ENCODE results near the gene IL6R.

IL6R gene

DNA sequence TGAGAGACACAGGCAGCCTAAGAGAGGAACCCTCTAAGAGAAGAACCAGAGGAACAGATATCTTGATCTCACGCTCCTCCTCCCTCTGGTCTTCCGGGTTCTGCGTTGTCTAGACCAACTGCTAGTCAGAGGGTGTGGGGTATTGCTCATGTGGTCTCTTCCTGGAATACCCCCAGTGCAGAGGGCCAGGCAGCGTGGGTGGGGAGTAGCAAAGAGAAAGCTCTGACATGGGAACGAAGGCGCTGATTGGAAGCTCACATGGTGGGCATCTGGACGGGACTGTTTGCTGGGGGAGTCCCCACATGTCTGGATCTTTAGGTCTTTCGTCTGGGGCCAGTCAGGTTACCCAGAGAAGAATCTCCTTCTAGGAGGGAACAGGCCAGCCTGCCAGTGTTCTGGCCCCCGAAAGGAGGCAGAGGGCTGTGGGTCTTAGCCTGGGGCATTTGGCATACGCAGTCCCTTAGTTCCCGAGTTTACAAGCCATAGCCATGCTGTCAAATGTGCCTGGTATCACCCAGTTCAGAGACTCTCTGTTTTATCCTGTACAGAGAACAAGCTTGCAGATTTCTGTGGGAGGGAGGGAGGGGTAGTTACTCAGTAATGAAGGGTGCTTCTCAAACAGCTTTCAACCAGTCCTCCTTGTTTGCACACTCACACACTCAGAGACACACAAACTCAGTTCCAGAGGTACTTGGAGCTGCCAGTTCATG lies 18.3 kb upstream of the IL6R start:
- H3K4me3 ChIP-seq: no peak overlapping the region
- no peaks in the 10 kb centered on the region for H3K4me1 ChIP-seq
- H3K27ac ChIP-seq: no peak overlapping the region
- no peaks in the 10 kb centered on the region for H3K36me3 ChIP-seq
- no peak for TF ChIP-seq Cebpa-rat (IDR thresholded peaks at IDR 0.05)
- no peaks in the 10 kb centered on the region for H3K27me3 ChIP-seq
- no peak overlapping the region for H3K4me2 ChIP-seq
- H3K9ac ChIP-seq: no peak overlapping the region
- no peaks in the 10 kb centered on the region for H3K9me3 ChIP-seq
- no peaks in the 10 kb centered on the region for H4K20me1 ChIP-seq

DNA sequence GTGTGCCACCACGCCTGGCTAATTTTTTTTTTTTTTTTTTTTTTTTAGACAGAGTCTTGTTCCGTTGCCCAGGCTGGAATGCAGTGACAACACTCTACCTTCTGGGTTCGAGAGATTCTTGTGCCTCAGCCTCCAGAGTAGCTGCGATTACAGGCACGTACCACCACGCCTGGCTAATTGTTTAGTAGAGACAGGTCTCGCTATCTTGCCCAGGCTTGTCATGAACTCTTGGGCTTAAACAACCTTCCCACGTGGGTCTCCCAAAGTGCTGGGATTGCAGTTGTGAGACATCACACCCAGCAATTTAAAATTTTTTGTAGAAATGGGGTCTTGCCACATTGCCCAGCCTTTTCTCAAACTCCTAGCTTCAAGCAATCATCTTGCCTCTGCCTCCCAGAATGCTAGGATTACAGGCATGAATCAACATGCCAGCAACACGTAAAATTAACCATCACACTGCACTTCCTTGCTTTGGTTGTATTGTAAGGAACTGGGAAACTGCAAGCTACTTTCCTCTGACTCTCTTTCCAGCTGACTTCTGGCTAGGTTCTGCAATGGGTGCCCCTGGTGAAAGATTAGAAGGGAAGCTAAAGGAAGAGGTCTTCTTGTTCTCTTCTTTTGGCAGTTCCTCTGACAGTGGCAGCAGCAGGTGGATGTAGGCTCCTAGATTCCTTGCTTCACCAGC lies 13.9 kb upstream of the IL6R start:
- Histone ChIP-seq H3K27me3 (no peaks in the 10 kb centered on the region), H3K4me3 (no peak overlapping the region), H3K27ac (no peak overlapping the region), H3K4me2 (no peak overlapping the region), H4K20me1 (no peaks in the 10 kb centered on the region), H3K9ac (no peak overlapping the region), H3K4me1 (no peaks in the 10 kb centered on the region), H3K9me3 (peaks cover 8% of the 10 kb centered on the region; the same call in 1 of the 2 replicates), H3K36me3 (no peaks in the 10 kb centered on the region)
- no peak for TF ChIP-seq Cebpa-rat (IDR thresholded peaks at IDR 0.05)

DNA sequence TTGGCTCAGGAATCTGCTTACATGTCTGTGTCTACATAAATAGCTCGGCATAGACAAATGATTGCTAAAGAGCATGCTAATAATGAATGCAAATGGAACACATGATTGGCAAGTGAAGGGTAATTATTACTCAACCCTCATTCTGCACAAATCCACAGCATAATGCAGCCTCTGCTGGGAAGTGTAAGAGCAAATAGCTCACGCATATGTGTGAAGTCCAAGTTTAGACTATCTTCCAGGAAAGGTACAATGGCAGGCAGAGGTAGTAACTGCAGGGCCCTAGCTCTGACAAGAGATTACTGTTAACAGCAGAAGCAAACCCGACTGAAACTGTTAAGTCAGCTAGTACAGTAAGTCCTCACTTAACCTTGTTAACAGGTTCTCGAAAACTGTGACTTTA lies 7.0 kb upstream of the IL6R start:
- Histone ChIP-seq H3K27me3 (no peaks in the 10 kb centered on the region), H3K27ac (no peak overlapping the region), H3K4me3 (no peak overlapping the region), H3K4me2 (no peak overlapping the region), H3K9me3 (peaks cover 8% of the 10 kb centered on the region; the same call in 1 of the 2 replicates), H3K9ac (no peak overlapping the region), H3K36me3 (no peaks in the 10 kb centered on the region), H3K4me1 (peaks cover 18% of the 10 kb centered on the region), H4K20me1 (no peaks in the 10 kb centered on the region)
- no peak for TF ChIP-seq Cebpa-rat (IDR thresholded peaks at IDR 0.05)

DNA sequence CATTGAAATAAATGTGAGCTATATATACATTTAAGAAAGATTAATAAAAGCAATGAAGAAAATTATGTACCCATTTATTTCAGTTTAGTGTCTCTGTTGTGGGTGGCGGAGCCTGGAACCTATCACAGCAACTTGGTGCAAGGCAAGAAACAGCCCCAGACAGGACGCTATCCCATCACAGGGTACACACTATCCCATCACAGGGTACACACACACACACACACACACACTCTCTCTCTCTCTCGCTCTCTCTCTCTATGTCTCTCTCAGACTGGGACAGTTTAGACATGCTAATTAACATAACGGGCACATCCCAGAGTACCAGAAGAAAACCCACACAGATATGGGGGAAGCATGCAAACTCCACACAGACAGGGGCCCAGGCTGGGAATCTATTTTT lies 6.5 kb upstream of the IL6R start:
- peaks cover 24% of the 10 kb centered on the region for H3K4me1 ChIP-seq
- H3K9ac ChIP-seq: no peak overlapping the region
- H4K20me1 ChIP-seq: no peaks in the 10 kb centered on the region
- H3K4me2 ChIP-seq: no peak overlapping the region
- no peaks in the 10 kb centered on the region for H3K27me3 ChIP-seq
- no peak overlapping the region for H3K4me3 ChIP-seq
- no peak overlapping the region for H3K27ac ChIP-seq
- H3K36me3 ChIP-seq: no peaks in the 10 kb centered on the region
- TF ChIP-seq Cebpa-rat (IDR thresholded peaks at IDR 0.05): no peak
- peaks cover 8% of the 10 kb centered on the region; the same call in 1 of the 2 replicates for H3K9me3 ChIP-seq

DNA sequence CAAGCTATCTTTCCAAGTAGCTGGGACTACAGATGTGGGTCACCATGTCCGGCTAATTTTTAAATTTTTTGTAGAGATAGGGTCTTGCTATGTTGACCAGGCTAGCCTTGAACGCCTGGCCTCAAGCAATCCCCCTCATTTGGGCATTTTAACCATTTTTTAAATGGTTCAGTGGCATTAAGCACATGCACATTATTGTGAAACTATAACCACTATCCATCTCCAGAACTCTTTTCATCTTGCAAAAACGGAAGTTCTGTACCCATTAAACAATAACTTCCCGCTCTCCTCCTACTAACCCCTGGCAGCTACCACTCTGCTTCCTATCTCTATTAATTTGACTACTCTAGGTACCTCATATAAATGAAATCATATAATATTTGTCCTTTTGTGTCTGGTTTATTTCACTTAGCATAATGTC lies 4.8 kb upstream of the IL6R start:
- H3K4me1 ChIP-seq: peaks cover 40% of the 10 kb centered on the region
- peaks cover 4% of the 10 kb centered on the region; the same call in 1 of the 2 replicates for H3K9me3 ChIP-seq
- no peaks in the 10 kb centered on the region for H3K27me3 ChIP-seq
- TF ChIP-seq Cebpa-rat (IDR thresholded peaks at IDR 0.05): no peak
- no peak overlapping the region for H3K4me3 ChIP-seq
- H3K4me2 ChIP-seq: no peak overlapping the region
- no peak overlapping the region for H3K9ac ChIP-seq
- H3K27ac ChIP-seq: no peak overlapping the region
- H4K20me1 ChIP-seq: no peaks in the 10 kb centered on the region
- H3K36me3 ChIP-seq: no peaks in the 10 kb centered on the region

DNA sequence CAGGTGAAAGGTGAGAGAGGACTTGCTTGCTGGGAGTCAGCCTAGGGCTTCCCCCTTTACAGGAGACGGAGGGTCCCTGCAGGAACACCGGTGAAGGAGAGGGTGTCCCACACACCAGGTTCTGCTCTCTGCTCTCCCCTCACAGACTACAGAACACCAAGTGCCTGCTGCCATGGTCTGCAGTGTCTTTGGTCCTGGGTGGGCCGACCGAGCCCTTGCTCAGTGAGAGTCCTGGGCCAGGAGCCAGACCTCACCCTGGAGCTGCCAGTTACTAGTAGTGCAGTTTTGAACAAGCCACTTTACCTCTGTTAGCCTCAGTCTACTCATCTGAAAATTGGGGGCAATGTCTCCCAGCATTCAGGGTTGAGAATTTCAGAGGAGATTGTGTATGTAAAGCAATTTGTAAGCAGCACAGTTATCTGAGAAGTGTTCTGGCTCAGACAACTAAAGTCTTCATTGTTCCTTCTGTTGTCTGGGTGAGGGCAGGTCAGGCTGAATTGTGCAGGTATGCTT lies 2.7 kb upstream of the IL6R start:
- TF ChIP-seq Cebpa-rat (IDR thresholded peaks at IDR 0.05): no peak
- H3K36me3 ChIP-seq: no peaks in the 10 kb centered on the region
- H4K20me1 ChIP-seq: no peaks in the 10 kb centered on the region; the same call in 1 of the 2 replicates
- H3K9ac ChIP-seq: no peak overlapping the region
- no peaks in the 10 kb centered on the region for H3K9me3 ChIP-seq
- peaks cover 60% of the 10 kb centered on the region for H3K4me1 ChIP-seq
- no peak overlapping the region for H3K4me3 ChIP-seq
- peaks cover 9% of the 10 kb centered on the region for H3K27me3 ChIP-seq
- H3K4me2 ChIP-seq: peak overlapping the region; percentile 98
- H3K27ac ChIP-seq: no peak overlapping the region; the same call in 1 of the 2 replicates

DNA sequence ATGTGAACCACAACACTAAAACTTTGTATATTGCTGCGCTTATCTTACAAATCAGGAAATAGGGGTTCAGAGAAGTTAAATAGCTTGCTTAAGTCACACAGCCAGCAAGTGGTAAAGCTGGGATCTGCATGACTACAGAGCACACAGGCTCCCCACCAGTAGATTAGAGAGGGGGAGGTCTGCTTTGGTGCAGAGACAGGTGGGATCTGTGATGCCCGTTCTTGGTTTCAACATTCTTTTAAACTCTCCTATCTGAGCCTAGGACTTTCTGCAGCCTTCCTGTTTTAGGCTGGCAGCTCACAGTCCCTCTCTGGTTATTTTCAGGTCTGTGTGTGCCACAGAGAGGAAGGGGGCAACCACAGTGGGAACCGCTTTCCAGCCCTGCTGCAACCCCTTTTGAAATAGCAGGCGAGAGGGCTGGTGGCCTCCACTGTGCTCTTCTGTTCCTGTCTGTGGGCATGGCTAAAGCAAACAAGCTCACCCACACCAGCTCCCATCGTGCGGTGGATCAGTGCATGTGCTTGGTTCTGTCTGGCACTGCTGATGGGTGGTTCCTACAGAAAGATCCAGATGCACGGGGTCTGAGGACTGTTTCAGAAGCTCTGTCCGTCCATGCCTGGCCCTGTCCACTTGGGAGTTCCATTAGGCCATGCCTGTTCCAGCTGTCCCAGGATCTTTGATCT lies 1.7 kb upstream of the IL6R start:
- peaks cover 9% of the 10 kb centered on the region for H3K27me3 ChIP-seq
- peak; percentile 39; the same call in 1 of the 2 replicates for TF ChIP-seq Cebpa-rat (IDR thresholded peaks at IDR 0.05)
- no peaks in the 10 kb centered on the region for H3K9me3 ChIP-seq
- peak overlapping the region; percentile 46; the same call in 1 of the 2 replicates for H3K9ac ChIP-seq
- H3K4me3 ChIP-seq: no peak overlapping the region; the same call in 1 of the 2 replicates
- H3K4me2 ChIP-seq: peak overlapping the region; percentile 98
- H3K4me1 ChIP-seq: peaks cover 70% of the 10 kb centered on the region
- no peaks in the 10 kb centered on the region; the same call in 1 of the 2 replicates for H4K20me1 ChIP-seq
- no peaks in the 10 kb centered on the region for H3K36me3 ChIP-seq
- peak overlapping the region; percentile 56; the same call in 1 of the 2 replicates for H3K27ac ChIP-seq

DNA sequence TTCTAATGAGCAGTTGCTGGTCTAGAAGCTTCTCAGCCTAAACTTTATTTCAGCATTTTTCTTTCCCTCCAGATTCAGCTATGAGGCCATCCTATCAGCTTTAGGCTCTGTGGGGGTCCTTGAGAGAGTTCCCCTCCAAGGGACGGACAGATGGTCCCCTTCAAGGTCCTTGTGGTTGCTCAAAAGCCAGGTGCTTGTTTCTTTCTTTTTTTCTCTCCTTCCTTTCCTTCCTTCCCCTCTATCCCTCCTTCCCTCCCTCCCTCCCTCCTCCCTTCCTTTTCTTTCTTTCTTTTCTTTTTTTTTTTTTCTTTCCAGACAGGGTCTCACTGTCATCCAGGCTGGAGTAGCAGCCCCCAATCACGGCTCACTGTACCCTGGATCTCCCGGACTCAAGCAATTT lies 1.2 kb upstream of the IL6R start:
- Histone ChIP-seq H3K9ac (peak overlapping the region; percentile 46; the same call in 1 of the 2 replicates), H3K4me2 (peak overlapping the region; percentile 98), H3K36me3 (no peaks in the 10 kb centered on the region), H3K27ac (peak overlapping the region; percentile 56; the same call in 1 of the 2 replicates), H4K20me1 (no peaks in the 10 kb centered on the region; the same call in 1 of the 2 replicates), H3K9me3 (no peaks in the 10 kb centered on the region), H3K4me1 (peaks cover 76% of the 10 kb centered on the region), H3K4me3 (no peak overlapping the region), H3K27me3 (peaks cover 9% of the 10 kb centered on the region)
- no peak for TF ChIP-seq Cebpa-rat (IDR thresholded peaks at IDR 0.05)

DNA sequence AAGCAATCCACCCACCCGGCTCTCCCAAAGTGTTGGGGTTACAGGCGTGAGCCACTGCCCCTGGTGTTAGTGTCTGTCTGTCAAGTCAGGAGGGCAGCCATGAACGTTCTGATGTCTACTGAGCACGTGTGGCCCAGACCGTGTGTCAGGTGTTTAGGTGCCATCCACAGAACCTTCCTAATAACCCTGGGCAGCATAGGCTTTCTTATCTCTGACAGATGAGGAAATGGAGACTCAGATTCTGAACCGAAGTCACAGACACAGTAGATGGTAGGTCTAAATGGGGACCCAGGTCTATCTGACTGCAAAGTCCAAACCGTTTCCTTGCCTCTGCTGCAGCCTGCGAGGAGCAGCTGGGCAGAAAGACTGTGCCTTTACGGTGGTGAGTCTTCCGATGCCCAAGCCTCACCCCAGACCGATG lies 622 bp upstream of the IL6R start:
- Histone ChIP-seq H3K4me3 (peak overlapping the region; percentile 66), H3K9me3 (no peaks in the 10 kb centered on the region), H3K36me3 (no peaks in the 10 kb centered on the region), H3K4me1 (peaks cover 76% of the 10 kb centered on the region), H3K27me3 (peaks cover 9% of the 10 kb centered on the region), H3K27ac (0 out of 2 replicates have a peak overlapping the region, but pooled peaks have one; percentile 1), H4K20me1 (no peaks in the 10 kb centered on the region; the same call in 1 of the 2 replicates), H3K4me2 (peak overlapping the region; percentile 98), H3K9ac (peak overlapping the region; percentile 20; the same call in 1 of the 2 replicates)
- TF ChIP-seq Cebpa-rat (IDR thresholded peaks at IDR 0.05): no peak

Data from BLaER1 (cell line).